ENCODE results near the gene BRSK1.

Gene BRSK1

GRCh38 chr19:55329791-55330190 is 46.0 kb downstream of the BRSK1 start:
- DNase-seq: peak in 1 of 4 experiments; percentile 43

- DNase-seq: no peak
Observed at GRCh38 chr19:55333870-55334269, 50.1 kb downstream of the BRSK1 start.

- no peak for DNase-seq
Observed at GRCh38 chr19:55336101-55336500, 52.3 kb downstream of the BRSK1 start.

DNA sequence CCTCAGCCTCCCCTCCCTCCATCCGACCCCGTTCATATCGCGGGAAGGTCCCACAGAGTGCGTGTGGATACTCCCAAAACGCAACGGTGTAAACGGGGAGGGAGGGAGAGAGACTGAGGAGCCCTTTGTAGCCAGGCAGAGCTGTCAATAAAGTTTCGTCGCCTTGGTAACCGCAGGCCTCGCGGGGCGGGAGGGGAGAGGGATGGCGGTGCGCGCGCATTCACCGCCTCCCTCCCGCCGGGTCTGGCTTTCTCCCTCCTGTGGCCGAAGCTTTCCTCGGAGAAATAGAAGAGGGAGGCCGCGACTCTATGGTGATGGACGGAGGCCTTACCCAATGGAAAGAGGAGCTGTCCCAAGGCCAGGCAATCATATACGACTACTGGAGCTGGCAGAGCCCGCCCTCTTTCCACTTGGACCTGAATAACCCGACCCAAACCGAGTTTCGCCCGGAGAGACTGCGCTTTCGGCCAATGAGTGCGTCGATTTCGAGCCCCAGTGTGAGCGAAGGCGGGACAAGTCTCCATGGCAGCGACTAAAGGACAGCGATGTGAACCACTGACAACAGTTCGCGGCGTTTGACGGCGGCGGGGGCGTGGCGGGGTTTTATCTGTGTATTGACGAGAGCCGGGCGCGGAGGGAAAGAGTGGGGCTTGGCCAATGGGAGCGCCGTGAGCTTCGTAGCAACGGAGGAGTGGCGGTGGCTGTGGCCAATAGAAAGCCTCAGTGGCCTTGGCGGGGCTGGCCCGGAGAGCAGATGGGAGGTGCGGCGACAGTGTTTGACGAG is 55.5 kb downstream of the BRSK1 start, which contains the start of gene KMT5C:
KMT5C (plus strand) TSS at position 772 of the 784 bp plus-strand sequence. CDS start 2,061 bp downstream, outside the sequence.
- DNase-seq: peak; percentile 100

- DNase-seq: peak in 1 of 4 experiments; percentile 51
Observed at GRCh38 chr19:55339889-55340783, 56.3 kb downstream of the BRSK1 start.

DNA sequence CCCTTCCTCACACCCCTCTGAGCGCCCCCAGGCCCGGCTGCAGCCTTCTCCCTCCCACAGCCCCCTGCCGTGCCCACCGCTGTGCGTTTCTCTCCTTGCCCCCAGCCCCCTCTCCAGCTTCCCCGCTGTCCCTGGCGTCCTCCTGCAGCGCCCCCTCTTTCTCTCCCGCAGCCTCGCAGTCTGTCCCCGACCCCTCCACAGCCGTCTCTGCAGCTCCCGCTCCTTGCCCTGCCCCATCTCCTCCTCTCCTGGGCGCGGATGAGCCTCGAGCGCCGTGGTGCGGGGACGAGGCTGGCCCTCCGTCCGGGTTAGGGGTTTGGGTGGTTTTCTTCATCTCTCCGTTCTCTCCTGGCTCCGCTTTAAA is 57.0 kb downstream of the BRSK1 start:
- DNase-seq: peak in 2 of 4 experiments; percentile 32 to 57

GRCh38 chr19:55341171-55341588 is 57.4 kb downstream of the BRSK1 start:
- peak; percentile 80 to 93 (median 84) for DNase-seq

- DNase-seq: no peak
Observed at GRCh38 chr19:55341595-55342531, 58.1 kb downstream of the BRSK1 start.

DNA sequence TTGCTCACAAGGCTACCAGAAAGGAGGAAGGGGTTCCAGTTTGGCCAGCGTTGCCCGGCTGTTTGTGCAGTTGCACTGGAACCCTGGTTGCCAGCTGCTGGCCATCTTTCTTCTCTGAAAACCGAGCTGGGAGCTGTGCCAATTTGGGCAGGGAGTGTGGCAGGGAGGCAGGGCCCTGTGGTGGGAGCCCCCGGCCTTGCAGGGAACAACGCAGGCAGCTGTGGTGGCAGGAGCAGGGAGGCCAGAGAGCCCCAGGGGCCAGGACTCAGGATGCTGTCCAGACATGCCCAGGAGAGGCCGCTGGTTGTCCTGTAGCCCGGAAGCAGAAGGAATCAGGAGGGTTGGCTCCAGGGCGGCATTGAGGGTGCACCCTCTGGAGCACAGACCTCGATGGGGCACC is 60.6 kb downstream of the BRSK1 start:
- DNase-seq: no peak

- DNase-seq: no peak
Observed at GRCh38 chr19:55345101-55345817, 61.5 kb downstream of the BRSK1 start.

- no peak for DNase-seq
Observed at GRCh38 chr19:55345818-55346724, 62.3 kb downstream of the BRSK1 start.

GRCh38 chr19:55346725-55347441 is 63.1 kb downstream of the BRSK1 start:
- no peak for DNase-seq

DNA sequence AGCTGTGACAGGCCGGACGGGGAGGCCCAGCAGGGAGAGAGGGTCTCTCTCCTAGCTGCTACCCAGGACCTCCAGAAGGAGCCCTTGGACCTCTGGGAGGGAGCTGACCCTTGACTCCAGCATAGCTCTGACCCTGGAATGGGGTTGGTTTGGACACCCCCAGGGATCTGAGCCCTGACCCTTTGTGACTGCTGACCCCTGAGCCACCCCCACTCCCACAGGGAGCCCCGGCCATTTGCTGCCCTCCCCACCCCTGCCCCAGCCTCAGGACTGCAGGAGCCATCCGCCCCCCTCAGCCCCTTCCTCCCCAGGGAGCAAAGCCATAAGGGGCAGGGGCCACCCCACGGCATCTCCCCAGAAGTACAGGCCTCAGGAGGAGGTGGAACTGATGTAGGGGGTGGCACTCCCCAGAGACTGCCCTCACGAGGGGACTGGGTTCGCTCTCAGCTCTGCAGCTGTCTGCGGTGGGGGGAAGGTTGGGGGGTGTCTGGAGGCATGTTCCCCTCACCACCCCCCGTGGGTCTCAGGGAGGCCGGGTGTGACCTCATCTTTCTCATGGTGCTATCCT is 63.7 kb downstream of the BRSK1 start:
- no peak for DNase-seq

DNA sequence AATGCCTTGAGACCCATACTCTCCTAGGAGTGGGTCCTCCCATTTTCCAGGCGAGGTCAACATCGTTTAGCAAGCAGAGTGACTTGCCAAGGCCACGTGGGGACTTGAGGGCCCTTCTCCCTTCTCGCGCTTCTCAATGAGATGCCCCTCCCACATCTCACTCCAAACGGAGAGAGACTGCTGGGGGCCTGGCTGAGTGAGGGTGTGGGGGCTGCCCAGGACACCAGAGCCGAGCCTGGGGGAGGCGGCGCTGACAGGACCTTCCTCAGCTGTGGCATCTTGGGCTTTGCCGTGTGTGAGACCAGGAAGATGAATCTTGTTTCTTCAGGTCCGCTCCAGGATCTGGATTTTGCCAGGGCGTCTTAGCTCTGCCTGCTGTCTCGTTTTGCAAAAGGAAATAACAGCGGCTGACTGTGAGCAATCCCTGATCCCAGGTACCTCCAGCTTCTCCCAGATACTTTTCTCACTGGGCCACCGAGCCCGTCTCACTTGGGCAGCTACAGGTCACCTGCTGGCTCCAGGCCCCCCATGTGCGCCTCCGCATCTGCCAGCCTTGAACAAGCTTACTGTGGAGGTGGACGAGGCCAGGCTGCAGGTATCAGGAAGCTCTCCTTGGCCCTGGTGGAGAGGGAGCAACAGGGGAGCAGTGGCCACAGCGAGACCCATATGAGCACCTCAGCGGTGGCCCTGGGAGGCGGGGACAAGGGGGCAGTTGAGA is 64.7 kb downstream of the BRSK1 start:
- no peak for DNase-seq

- no peak for DNase-seq
Observed at GRCh38 chr19:55350620-55351315, 67.0 kb downstream of the BRSK1 start.

DNA sequence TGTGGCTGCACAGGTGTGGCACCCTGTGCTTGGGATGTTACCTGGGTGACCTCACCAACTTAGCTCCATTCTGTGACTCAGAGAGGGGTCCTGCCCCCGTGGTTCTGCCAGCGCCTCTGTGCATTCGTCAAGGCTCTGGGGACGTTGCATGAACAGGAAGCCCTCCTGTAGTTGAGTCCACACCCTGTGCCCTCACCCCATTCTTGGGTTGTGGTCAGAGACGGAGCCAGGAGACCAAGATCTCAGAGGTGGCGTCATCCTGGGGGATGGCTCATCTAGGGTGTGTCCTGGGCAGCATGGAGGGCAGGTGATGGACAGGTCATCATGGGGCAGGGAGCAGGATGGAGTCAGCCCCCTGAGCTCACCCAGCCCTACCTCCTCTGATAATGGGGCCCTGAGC is 68.2 kb downstream of the BRSK1 start:
- DNase-seq: no peak

DNA sequence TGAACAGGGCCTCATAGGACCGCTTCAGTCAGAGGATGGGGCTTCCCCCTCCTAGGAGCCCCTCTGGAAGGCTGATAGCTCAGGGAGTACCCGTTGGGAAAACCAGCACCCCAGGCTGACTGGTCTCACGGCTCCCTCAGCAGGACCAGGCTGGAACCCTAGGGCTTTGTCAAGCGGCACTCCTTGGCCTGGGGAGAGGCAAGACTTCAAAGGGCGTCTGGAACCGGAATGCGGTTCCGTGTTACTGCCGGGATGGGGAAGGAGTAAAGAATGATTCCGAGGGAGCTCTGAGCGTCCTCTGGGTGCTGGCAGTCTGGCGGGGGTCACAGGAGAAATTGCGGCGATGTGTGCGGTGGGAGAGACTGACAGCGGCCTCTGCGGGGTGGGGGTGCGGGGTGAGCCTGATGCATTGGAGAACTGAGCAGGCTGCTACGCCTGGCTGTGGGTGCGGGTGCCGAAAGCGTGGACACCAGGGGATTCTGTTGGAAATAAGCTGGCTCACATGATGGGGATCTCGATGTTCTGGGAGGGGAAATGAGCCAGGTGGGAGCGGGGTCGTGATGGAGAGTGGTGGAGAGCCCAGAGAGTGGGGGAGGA is 68.8 kb downstream of the BRSK1 start:
- no peak for DNase-seq

- no peak for DNase-seq
Observed at GRCh38 chr19:55353356-55353802, 69.6 kb downstream of the BRSK1 start.

Measured in suppressor macrophage (primary cell).